NCI-H146 treated with DMSO at 0.1 percent for 48 hours (cell line): ENCODE results near the gene PAPOLA.
"Not testable (repeated sequence)": the region's sequence is repeated elsewhere in the genome, so short reads cannot be mapped to it uniquely, and the experiment has no call there.

Experiments used
- DNase-seq: peaks from one replicate; lab custom pipeline; 2025; ENCODE audit not compliant: unreplicated experiment; lab: John Stamatoyannopoulos, UW

PAPOLA gene

DNA sequence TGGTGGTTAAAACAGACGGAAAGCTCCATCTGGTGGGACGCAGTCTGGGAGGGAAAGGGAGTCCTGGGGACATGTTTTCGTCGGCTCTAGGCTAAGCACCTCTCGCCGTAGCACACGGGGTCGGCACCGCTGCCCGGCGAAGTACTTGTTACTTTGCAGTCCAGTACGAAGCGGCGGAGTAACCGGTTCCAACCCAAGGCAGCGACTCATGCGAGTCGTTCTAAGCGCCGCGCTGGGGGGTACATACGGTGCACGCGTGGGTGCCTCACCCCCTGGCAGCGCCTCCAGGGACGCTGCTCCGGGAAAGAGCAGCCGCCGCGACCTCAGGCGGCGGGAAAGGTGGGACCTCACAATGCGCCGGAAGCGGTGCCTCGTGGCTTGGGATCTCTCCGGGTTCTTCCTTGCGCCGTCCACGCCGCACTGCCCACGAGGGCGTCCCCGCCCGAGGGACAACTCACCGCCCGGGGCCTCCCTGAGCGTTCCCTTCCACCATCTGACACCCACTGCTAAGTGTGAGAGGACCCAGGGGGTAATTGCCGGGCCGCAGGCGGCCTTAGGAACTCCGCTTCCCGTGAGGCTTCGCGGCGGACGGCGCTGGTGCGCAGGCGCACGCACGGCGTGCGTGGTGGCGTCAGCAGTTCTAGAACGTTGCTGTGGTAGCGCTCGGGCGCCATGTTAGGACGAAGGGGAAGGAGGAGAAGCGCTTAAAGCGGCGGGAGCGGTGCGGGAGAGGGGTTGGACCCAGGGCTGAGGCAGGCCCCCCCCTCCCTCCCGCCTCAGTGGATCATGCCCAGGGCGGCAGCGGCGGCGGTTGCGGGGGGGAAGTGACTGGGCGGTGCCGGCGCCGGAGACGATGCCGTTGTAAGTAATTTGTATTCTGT is at the start of gene PAPOLA:
TSS of gene PAPOLA (plus strand) at position 643 of the 881 bp plus-strand sequence. CDS start at position 854, 211 bp downstream.
- DNase-seq, result peak; percentile 74

DNA sequence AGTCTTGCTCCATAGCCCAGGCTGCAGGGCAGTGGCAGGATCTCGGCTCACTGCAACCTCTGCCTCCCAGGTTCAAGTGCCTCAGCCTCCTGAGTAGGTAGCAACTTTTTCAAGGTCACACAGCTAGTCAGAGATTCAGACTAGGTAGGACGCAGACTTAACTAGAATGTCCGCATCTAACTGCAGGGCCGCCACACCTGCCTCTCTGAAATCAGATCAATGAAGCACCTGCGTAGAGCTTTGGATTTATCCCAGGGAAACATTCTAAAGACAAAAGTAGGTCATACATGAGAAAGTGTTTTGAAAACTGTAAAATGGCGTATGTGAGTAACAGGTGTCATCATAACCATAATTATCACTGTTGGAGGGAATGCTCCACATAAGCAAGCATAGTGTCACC is 49.5 kb upstream of the PAPOLA start:
- no peak for DNase-seq

DNA sequence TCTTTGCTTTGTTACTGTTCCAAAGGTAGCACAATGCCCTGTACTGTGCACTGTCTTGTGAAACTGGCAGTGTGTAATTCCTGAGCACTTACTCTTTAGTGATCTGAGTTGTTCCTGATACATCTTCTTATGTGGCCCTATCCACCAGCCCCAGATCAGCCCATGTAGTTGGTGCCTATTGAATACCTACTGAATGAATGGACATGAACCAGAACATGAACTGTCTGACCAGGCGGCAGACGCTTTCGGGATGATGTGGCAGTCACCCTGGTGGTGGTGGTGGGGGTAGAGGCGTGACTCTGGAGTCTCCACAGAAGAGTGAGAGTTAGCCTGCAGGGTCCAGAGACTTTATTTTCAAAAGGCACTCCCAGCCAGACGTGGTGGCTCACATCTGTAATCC is 46.6 kb upstream of the PAPOLA start:
- no peak for DNase-seq

DNA sequence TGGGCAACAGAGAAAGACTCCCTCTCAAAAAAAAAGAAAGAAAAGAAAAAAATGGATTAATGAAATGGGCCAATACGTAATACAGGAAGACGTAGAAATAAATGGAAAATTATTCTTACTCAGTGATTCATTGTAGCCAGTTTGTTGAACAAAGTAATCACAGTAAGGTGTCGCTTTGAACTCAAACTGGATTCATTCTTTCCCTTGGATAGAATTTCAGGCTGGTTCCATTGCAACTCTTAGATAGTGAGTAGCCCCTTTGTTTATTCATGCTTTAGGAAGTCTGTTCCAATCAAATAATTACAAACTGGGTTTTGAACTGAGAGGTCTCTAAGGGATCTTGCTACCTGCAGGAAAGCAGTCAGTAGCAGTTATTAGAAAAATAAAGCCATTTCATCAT is 42.3 kb upstream of the PAPOLA start:
- DNase-seq, result no peak

DNA sequence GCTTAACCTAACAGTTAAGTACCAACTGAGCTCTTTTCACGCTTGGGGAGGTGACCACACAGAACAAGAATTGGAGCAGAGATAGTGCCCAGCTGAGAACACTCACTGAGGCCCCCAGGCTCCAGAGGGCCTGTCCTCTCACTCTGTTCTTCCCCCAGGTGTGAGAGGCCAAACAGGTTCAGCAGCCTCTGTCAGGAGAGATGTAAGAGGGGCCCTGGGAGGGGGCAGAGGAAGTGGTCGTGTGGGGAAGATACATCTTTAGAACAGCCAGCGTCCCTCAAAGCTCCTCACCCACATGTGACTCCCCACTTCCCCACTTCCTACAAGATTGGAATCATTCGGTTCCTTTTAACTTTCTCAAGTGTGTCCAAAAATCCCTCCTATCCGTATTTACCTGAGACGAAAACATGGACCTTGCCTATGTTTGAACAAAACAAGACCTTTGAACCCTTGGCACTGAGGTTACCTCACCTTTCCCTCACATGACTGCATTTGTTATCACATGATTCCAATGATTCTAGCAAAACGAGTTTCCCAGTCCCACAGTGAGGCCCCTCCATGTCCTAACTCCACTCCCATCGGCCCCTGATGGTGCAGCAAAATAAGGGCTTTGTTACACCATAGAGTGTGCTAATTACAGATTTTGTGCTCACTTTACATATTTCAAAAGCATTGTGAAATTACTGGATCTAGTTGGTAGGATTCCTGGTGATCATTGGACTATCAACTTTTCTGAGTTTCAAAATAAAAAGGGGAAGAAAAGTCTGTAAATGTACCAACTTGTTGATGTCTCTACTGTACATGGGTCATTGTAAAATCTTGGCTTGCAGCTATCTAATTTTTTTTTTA is 40.0 kb upstream of the PAPOLA start:
- DNase-seq, result no peak

DNA sequence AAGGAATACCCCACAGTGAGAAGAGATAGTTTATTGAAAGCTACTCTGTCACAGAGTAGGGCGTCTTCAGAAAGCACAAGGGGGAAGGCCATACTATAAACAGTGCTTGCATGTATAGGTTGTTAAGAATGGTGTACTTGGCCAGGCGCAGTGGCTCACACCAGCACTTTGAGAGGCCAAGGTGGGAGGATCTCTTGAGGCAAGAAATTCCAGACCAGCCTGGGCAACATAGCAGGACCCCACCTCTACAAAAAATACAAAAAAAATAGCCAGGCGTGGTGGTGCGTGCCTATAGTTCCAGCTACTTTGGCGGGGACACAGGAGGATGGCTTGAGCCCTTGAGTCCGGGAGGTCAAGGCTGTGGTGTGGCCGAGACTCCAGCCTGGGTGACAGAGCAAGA is 38.0 kb upstream of the PAPOLA start:
- DNase-seq, result no peak

DNA sequence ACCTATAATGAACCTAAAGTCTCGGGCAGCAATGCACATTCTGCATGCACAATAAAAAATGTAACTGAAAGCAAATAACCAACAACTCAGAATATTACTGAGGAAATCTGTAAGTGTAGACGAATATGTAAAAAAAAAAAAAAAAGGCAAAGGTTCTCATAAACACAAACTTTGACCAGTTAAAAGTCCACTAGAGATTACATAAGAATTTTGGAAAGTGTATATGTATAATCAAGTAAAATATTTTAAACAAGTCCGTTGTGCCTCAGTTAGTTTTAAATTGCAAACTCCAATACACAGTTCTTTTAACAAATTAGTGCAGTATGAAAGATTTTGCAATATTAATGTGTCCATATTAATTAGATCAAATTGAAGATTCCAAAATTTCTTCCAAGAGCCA is 35.3 kb upstream of the PAPOLA start:
- no peak for DNase-seq

DNA sequence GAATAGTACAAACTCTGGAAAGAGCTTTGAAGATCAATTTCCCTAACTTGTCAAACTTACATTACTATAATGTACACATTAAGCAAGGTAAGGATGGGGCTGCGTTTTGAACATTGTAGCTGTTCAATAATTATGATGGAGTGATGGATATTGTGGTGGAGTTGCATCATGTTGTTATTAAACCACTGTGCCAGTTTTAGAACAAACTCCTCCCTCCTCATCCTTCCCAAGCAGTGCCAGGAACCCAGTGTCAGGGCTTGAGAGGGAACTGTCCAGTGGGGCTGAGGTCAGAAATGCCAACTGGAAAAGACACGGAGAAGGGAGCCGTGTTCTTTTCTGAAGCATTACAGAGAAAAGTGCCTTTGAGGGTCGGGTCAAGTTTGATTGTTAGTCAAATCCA is 31.9 kb upstream of the PAPOLA start:
- no peak for DNase-seq

DNA sequence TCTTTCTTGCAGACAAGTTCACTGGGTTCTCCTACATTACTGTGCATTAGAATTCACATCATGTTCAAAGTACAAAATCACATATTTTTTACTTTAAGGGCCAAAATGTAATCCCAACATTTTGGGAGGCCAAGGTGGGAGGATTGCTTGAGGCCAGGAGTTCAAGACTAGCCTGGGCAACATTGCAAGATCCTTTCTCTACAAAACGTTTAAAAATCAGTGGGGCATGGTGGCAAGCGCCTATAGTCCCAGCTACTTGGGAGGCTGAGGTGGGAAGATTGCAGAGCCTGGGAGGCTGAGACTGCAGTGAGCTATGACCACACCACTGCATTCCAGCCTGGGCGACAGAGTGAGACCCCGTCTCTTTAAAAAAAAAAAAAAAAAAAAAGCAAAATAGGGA is 31.2 kb upstream of the PAPOLA start:
- not testable (repeated sequence) for DNase-seq

DNA sequence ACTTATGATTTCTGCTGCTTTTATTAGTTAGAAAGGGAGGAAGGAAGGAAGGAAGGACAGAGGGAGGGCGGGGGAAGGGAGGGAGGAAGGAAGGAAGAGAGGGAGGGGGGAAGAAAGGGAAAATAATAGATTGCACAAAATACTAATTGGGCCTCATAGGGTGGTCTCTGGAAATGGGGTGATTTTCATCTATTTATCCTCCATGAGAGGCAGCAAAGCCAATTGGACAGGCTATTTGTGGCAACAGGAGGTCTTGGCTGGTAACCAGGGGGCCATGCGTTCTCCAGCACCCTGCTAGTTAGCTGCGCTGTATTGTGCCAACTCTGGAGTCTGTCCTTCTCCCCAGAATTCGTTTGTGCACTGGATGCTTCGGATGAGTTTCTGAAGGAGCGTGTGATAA is 24.1 kb upstream of the PAPOLA start:
- DNase-seq, result no peak

DNA sequence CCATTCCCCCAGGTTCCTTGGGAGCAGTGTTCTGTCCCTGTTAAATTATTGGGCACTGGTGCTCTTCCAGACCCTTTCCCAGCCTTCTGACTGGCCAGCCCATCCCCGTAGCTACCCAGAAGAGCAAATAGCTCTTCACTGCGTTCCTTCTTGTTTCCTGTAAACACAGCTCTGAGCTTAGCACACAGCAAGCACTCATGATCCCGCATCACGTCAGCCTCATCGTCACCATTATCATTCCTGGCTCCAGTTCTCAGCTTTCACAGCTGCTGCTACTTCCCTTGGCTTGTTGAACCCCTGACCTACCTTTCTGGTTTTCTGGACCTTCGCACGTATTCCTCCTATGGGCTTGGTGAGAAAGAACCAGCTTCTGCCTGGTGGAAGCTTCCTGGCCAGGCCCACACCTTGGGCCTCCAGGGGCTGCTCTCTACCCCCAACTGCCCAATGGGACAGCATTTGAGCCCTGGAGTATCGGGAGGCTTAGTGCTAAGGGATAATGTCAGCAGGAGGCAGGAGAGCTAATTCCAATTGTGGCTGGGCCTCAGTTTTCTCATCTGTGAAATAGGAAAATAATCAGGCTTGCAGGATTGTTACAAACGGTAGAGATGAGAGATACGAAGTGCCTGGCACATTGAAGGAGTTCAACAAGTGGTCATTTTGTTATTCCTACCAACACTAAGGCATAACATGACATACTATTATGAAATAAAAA is 22.6 kb upstream of the PAPOLA start:
- no peak for DNase-seq

DNA sequence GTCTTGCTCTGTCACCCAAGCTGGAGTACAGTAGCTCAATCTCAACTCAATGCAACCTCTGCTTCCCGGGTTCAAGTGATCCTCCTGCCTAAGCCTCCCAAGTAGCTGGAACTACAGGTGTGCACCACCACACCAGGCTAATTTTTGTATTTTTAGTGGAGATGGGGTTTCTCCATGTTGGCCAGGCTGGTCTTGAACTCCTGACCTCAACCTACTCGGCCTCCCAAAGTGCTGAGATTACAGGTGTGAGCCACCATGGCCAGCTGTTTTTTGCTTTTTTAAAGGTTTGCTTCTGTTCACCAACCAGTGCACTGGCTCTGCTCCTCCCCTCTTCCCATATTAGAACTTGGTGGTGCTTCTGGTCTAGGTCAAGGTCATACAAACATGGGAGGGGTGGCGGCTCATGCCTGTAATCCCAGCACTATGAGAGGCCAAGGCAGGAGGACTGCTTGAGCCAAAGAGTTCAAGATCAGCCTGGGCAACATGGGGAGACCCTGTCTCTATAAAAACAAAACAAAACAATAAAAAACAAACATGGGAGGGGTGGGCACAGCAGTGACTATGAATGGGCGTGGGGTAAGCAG is 20.4 kb upstream of the PAPOLA start:
- DNase-seq, result no peak

DNA sequence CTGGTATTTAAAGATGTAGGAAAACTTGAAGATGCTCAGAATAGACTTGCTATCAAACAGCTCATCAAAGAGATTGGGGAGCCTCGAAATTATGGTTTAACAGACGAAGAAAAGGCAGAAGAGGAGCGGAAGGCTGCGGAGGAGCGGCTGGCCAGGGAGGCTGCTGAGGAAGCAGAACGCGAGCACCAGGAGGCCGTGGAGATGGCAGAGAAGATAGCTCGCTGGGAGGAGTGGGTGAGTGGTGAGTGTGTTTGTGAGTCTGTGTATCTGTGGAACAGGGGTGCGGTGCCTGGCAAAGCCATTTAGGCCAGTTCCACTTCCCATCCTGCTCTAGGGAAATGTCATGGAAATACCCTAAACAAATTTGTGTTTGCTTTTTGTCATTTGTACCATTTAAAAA is 19.2 kb upstream of the PAPOLA start:
- DNase-seq, result no peak

DNA sequence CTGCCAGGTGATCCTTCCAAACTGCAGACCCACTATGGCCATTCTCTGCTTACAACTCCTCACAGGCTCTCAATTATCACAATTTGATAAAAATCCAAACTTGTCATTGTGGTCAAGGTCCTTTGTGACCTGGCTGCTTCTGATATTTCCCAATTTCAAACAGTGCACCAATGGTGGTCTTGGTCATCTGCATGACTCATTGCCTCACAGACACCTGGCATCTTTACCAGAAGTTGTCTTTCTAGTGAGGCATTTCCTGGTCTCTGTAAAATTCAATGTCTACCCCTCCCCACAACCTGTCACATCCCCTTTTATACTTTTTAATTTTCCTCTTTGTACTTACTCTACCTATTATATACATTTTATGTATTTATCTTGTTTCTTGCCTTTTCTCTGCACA is 17.8 kb upstream of the PAPOLA start:
- DNase-seq, result no peak

DNA sequence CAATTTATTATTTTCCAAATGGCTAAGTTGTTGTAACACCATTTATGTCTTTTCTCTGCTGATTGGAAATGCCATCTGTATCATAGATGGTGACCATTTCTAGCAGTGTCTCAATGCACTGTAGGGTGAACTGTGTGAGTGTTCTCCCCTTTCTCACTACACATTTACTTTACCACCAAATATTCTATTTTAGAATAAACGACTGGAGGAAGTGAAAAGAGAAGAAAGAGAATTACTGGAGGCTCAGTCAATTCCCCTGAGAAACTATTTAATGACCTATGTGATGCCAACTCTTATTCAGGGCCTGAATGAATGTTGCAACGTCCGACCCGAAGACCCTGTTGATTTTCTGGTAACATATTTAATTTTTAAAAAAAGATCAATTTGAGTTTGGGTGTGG is 15.5 kb upstream of the PAPOLA start:
- DNase-seq, result no peak

DNA sequence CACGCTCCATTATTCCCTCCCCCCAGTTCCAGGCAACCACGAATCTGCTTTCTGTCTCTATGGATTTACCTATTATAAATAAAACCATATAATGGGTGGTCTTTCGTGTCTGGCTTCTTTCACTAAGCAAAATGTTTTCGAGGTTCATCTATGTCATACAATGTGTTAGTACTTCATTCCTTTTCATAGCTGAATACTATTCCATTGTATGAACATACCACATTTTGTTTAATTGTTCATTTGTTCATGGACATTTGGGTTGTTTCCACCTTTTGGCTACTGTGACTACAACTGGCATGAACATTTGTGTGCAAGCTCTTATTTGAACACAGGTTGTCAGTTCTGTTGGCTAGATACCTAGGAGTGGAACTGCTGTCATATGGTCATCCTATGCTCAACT is 12.9 kb upstream of the PAPOLA start:
- no peak for DNase-seq

DNA sequence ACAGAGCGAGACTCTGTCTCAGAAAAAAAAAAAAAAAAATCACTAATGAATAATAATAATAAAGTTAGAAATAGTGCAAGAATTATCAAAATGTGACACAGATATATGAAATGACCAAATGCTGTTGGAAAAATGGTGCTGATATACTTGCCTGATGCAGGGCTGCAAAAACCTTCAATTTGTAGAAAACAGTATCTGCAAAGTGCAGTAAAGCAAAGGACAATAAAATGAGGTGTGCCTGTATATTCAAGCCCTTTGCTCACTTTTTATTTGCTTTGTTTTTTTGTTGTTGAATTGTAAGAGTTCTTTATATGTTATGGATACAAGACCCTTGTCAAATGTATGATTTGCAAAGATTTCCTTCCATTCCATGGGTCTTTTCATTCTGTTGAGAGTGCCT is 9.0 kb upstream of the PAPOLA start:
- no peak for DNase-seq

DNA sequence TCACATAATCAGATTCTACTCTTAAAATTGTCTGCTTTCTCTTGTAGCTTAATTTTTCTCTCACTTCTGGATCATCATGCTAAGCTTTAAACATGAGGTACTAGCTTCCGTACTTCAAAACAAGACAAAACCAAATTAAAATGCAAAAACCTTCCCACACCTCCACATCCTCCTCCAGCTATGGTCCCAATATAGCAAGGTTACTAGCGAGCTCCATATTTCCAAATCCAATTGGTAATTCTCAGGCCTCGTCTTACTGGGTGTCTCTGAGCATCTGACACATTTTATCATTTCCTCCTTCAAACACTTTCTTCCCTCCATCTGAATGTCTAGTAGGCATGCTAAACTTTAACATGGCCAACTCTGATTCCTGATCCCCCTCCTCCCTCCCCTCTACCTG is 7.9 kb upstream of the PAPOLA start:
- no peak for DNase-seq

DNA sequence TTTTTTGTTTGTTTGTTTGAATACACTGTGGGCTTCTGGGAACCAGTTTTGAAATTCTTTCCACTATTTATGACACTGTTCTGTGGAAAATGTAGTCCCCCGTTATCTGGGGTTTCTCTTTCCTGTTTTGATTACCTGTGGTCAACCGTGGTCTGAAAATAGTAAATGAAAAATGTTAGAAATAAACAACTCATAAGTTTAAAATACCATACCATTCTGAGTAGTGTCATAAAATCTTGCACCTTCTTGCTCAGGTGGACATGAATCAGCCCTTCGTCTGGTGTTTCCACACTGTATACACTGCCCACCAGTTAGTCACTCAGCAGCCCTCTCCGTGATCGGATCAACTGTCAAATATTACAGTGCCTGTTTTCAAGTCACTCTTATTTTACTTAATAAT is 5.1 kb upstream of the PAPOLA start:
- no peak for DNase-seq

DNA sequence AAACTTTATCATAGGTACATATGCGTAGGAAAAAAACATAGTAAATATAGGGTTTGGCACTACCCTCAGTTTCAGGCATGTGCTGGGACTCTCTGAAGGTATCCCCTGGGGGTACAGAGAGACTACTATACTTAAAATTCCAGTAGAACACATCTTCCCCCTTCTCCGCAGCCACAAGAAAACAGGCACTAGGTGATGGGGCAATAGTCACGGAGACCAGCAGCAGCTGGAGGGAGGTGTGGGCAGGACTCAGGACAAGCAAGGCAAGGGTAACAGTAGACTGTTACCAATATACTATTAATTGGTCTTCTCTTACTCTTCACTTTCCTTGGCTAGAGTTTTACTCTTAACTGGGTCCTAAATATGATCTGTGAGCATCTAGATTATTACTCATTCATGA is 4.6 kb upstream of the PAPOLA start:
- DNase-seq, result no peak

DNA sequence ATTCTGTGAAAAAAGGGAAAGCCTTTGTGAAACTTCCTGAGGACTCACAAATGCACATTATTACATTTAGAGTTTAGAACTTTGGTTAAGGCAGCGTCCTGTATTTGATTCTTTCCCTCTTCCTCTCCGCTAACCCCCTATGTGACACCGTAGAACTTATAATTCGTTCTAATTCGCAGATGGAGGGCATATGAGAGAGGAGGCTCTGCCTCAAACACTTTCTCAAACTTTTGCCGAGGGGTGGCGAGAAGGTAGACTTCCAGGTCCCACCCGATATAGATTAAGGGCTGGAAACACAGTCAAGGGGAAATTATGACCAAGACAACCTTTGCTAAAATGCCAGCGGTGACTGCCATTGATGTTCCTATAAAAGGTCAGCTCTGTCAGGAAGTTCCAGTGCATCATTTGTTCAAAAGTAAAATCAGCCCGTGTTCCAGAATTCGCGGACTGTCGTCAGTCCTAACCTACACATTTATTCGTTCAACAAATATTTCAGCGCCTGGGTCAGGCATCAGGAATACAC is 904 bp upstream of the PAPOLA start:
- no peak for DNase-seq
